ENCODE results near the gene PPP1R7.

Gene PPP1R7

GRCh38 chr2:241217320-241218031, 67.2 kb downstream of the PPP1R7 start:
- peak overlapping the region; percentile 30 for H3K4me3 ChIP-seq (ENCODE audit: low read depth, low read length)
- ChIA-PET POLR2A (interaction anchor here (0.8 kb wide), 1 partner anchor 68 kb away, joined by 4 read pairs; the partner anchor contains the start of gene PPP1R7), CTCF (interaction anchor here (0.7 kb wide), 2 partner anchors 303 to 384 kb away, joined by 3 read pairs; no protein-coding TSS in a partner anchor)
- no peaks in the 10 kb centered on the region; a peak in 1 of 3 replicates for H3K36me3 ChIP-seq (ENCODE audit: control insufficient read depth in 2 of 2, insufficient read depth in 1 of 2, low read length in 2 of 2)
- H3K27ac ChIP-seq (ENCODE audit: extremely low read depth, low read depth, low read length) = peak overlapping the region; percentile 22; the same call in 1 of the 2 replicates
- 0 out of 2 replicates have a peak, but pooled peaks have one; percentile 16 for TF ChIP-seq PBX3 (CRISPR knock-in tag; IDR thresholded peaks at IDR 0.05)
- peak; percentile 30; the same call in 1 of the 2 replicates for TF ChIP-seq KLF8 (tag by site-specific recombination; IDR thresholded peaks at IDR 0.05)
- no peak for TF ChIP-seq ZNF280D (tag by site-specific recombination; IDR thresholded peaks at IDR 0.05)
- TF ChIP-seq ZNF155 (tag by site-specific recombination; IDR thresholded peaks at IDR 0.05) = no peak
- no peak for TF ChIP-seq ZNF529 (tag by site-specific recombination; IDR thresholded peaks at IDR 0.05; ENCODE audit: insufficient replicate concordance)
- no peak for TF ChIP-seq WT1 (tag by site-specific recombination; IDR thresholded peaks at IDR 0.05)
- TF ChIP-seq GLIS2 (tag by site-specific recombination; IDR thresholded peaks at IDR 0.05) = peak; percentile 54; the same call in 1 of the 2 replicates
- TF ChIP-seq ZBTB26 (tag by site-specific recombination; optimal IDR thresholded peaks at IDR 0.05) = no peak
- TF ChIP-seq ZFHX2 (tag by site-specific recombination; conservative IDR thresholded peaks at IDR 0.05) = 0 out of 2 replicates have a peak, but pooled peaks have one; percentile 8
- no peaks in the 10 kb centered on the region for H3K9me3 ChIP-seq (ENCODE audit: control insufficient read depth, insufficient read depth, low read depth, low read length)
- H3K4me1 ChIP-seq (ENCODE audit: control insufficient read depth, insufficient read depth, low read length) = no peaks in the 10 kb centered on the region

- Histone ChIP-seq H3K36me3 (ENCODE audit: control insufficient read depth in 2 of 2, insufficient read depth in 1 of 2, low read length in 2 of 2) (no peaks in the 10 kb centered on the region; a peak in 1 of 3 replicates), H3K27ac (ENCODE audit: extremely low read depth, low read depth, low read length) (peak overlapping the region; percentile 31; the same call in 1 of the 2 replicates), H3K4me3 (ENCODE audit: low read depth, low read length) (peak overlapping the region; percentile 62), H3K4me1 (ENCODE audit: control insufficient read depth, insufficient read depth, low read length) (no peaks in the 10 kb centered on the region), H3K9me3 (ENCODE audit: control insufficient read depth, insufficient read depth, low read depth, low read length) (no peaks in the 10 kb centered on the region)
- POLR2A ChIA-PET = interaction anchor here (0.7 kb wide), 1 partner anchor 9 kb away, joined by 3 read pairs; no protein-coding TSS in a partner anchor
- CTCF ChIA-PET = interaction anchor here (0.6 to 1.4 kb wide), 4 partner anchors 14 to 545 kb away, joined by 3 to 4 read pairs (median 3); no protein-coding TSS in a partner anchor
- no peak for TF ChIP-seq ZNF654 (tag by site-specific recombination; IDR thresholded peaks at IDR 0.05; ENCODE audit: low read depth)
- TF ChIP-seq GFI1B (tag by site-specific recombination; IDR thresholded peaks at IDR 0.05) = no peak
- no peak for TF ChIP-seq ZNF449 (tag by site-specific recombination; IDR thresholded peaks at IDR 0.05)
- peak; percentile 36; the same call in 1 of the 2 replicates for TF ChIP-seq KLF8 (tag by site-specific recombination; IDR thresholded peaks at IDR 0.05)
- TF ChIP-seq MYNN (tag by site-specific recombination; IDR thresholded peaks at IDR 0.05; ENCODE audit: borderline replicate concordance) = no peak
- TF ChIP-seq ZNF792 (tag by site-specific recombination; IDR thresholded peaks at IDR 0.05) = no peak
- no peak for TF ChIP-seq ZSCAN23 (tag by site-specific recombination; IDR thresholded peaks at IDR 0.05)
- TF ChIP-seq ZNF2 (tag by site-specific recombination; IDR thresholded peaks at IDR 0.05) = no peak
- TF ChIP-seq ZNF76 (tag by site-specific recombination; IDR thresholded peaks at IDR 0.05; ENCODE audit: borderline replicate concordance, low read depth) = no peak
- TF ChIP-seq PBX3 (CRISPR knock-in tag; IDR thresholded peaks at IDR 0.05) = no peak
- peak; percentile 66 for TF ChIP-seq ZBTB26 (tag by site-specific recombination; optimal IDR thresholded peaks at IDR 0.05)
- no peak for TF ChIP-seq ZNF701 (tag by site-specific recombination; IDR thresholded peaks at IDR 0.05)
- no peak for TF ChIP-seq ZNF10 (tag by site-specific recombination; IDR thresholded peaks at IDR 0.05)
- TF ChIP-seq ZNF510 (tag by site-specific recombination; IDR thresholded peaks at IDR 0.05; ENCODE audit: insufficient replicate concordance) = no peak
- TF ChIP-seq EGR2 (tag by site-specific recombination; IDR thresholded peaks at IDR 0.05; ENCODE audit: low read depth) = no peak
Measured at GRCh38 chr2:241218131-241219029, 68.1 kb downstream of the PPP1R7 start.
